Neural cell (in vitro differentiated cells): ENCODE results near the gene PAPLN.

ENCODE experiments used
- RAD21 ChIP-seq: fragments of 450-650 bp; conservative IDR thresholded peaks from 2 replicates; pipeline ENCODE4 v1.6.1; 2014; ENCODE audit warnings: antibody characterized with exemption, mild to moderate bottlenecking, moderate library complexity
- TAF1 ChIP-seq: IDR thresholded peaks from 2 replicates; pipeline ENCODE4 v1.6.1; 2012; ENCODE audit warnings: low read depth

DNA sequence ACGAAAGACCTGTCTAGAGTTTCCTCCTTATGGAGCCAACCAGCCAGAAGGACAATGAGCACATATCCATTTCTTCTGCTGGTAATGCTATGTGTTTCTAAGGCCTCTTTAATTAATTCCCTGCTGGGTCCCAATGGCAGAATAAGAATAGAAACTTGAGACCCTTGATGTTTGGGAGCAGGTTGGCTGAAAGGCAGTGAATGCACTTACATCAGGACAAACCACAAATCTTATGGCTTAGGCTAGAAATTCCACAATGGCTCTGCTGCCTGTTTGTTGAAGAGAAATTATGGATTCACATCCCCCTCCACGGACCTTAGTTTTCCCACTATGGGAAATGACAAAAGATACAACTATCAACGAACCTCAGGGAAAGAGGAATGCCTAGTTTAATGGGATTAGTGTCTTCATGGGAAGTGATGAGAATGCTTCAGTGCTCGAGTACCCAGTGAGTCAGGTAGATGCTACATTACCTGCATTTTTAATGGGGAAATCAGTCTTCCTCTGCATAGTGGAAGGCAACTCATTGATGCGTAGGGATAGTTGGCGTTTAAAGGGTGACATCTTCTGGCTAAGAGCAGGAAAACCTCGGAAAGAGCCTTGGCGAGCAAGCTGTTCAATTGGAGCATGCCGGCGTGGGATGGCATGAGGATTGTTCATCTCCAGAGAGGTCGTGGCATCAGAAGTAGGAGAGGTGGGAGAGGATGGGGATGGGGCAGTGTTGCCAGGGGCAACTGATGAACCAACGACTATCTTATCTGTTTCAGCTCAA lies 46.5 kb downstream of the PAPLN start:
- TF ChIP-seq RAD21: peak; percentile 82
- no peak for TF ChIP-seq TAF1
